HG03108 (cell line): ENCODE measurements around the gene SLC11A2.
"Not testable (repeated sequence)": the region's sequence is repeated elsewhere in the genome, so short reads cannot be mapped to it uniquely, and the experiment has no call there.

Experiments
- ATAC-seq: cut with Tn5 transposase; IDR thresholded peaks from one replicate; pipeline ENCODE4 v1.9.1; 2021; ENCODE audit warnings: moderate library complexity; ENCODE audit not compliant: unreplicated experiment

The SLC11A2 gene

GRCh38 chr12:51027342-51027835 is 1.2 kb upstream of the SLC11A2 start:
- ATAC-seq: no peak

- ATAC-seq: no peak
Measured at GRCh38 chr12:51025338-51025835, 797 bp downstream of the SLC11A2 start.

- no peak for ATAC-seq
Measured at GRCh38 chr12:51023625-51024382, 2.4 kb downstream of the SLC11A2 start.

GRCh38 chr12:51021694-51022093 is 4.5 kb downstream of the SLC11A2 start:
- ATAC-seq: no peak

- ATAC-seq: no peak
Measured at GRCh38 chr12:51020448-51021182, 5.6 kb downstream of the SLC11A2 start.

- no peak for ATAC-seq
Measured at GRCh38 chr12:51019927-51020326, 6.3 kb downstream of the SLC11A2 start.

GRCh38 chr12:51018956-51019355 is 7.2 kb downstream of the SLC11A2 start:
- ATAC-seq: no peak

- no peak for ATAC-seq
Measured at GRCh38 chr12:51017452-51017851, 8.7 kb downstream of the SLC11A2 start.

- ATAC-seq: not testable (repeated sequence)
Measured at GRCh38 chr12:51014467-51014866, 11.7 kb downstream of the SLC11A2 start.

GRCh38 chr12:51013441-51013840 is 12.7 kb downstream of the SLC11A2 start:
- no peak for ATAC-seq

GRCh38 chr12:51012570-51013236 is 13.5 kb downstream of the SLC11A2 start:
- ATAC-seq: no peak

GRCh38 chr12:51011955-51012354 is 14.2 kb downstream of the SLC11A2 start:
- ATAC-seq: no peak

- no peak for ATAC-seq
Measured at GRCh38 chr12:51009056-51009440, 17.1 kb downstream of the SLC11A2 start.

- no peak for ATAC-seq
Measured at GRCh38 chr12:51008329-51009055, 17.7 kb downstream of the SLC11A2 start.

- ATAC-seq: no peak
Measured at GRCh38 chr12:51005671-51006070, 20.5 kb downstream of the SLC11A2 start.

GRCh38 chr12:51005030-51005429 is 21.2 kb downstream of the SLC11A2 start:
- no peak for ATAC-seq

- no peak for ATAC-seq
Measured at GRCh38 chr12:51004504-51004903, 21.7 kb downstream of the SLC11A2 start.

GRCh38 chr12:51001799-51002198 is 24.4 kb downstream of the SLC11A2 start:
- no peak for ATAC-seq

GRCh38 chr12:51000245-51000644 is 25.9 kb downstream of the SLC11A2 start:
- ATAC-seq: no peak

- no peak for ATAC-seq
Measured at GRCh38 chr12:50999093-50999492, 27.1 kb downstream of the SLC11A2 start.

- ATAC-seq: no peak
Measured at GRCh38 chr12:50992819-50993218, 33.4 kb downstream of the SLC11A2 start.
